ENCODE measurements around the gene RNF167. TPM values are rescaled to one million over a fixed set of nuclear protein-coding genes. Genes with fewer than 3 reads are reported as not detected.

RNF167 gene
- total and polyA plus RNA-seq, 2 of the 13 experiments (the other 11 are each of a cell fraction or from before 2014, with no cell fraction given): 44.1 to 45.4 TPM

DNA sequence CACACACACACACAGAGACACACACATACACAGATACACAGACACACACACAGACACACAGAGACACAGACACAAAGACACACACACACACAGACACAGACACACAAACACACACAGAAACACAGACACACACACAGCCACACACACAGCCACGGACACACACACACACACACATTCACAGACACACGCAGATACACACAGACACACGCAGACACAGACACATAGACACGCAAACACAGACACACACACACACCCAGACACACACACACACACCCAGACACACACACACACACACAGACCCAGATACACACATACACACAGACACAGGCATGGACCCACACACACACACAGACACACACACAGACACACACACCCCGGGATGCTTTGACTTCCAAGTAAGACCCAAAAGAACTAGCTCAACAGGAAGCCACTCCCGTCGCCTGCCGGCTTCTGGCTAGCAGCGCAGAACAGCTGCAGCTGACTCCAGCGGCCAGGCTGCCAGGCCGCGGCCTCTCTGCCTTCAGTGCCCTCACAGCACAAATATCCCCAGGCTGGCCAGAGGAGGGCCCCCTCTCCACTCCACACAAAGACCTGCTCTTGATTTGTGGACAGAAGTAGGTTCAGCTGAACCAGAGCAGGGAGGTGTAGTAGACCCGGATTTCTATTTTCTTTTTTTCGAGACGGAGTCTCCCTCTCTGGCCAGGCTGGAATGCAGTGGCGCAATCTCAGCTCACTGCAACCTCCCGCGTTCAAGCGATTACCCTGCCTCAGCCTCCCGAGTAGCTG is 31.2 kb upstream of the RNF167 start (continued):
- TF ChIP-seq ARID5B (CRISPR knock-in tag; IDR thresholded peaks at IDR 0.05) (peak; percentile 38), TARDBP (CRISPR knock-in tag; IDR thresholded peaks at IDR 0.05) (no peak), ELF3 (CRISPR knock-in tag; IDR thresholded peaks at IDR 0.05) (peak; percentile 39; the same call in 1 of the 2 replicates), ZNF552 (CRISPR knock-in tag; IDR thresholded peaks at IDR 0.05; ENCODE audit: borderline replicate concordance) (no peak), JUND (CRISPR knock-in tag; IDR thresholded peaks at IDR 0.05) (no peak; the same call in 1 of the 2 replicates), TAF1 (CRISPR knock-in tag; IDR thresholded peaks at IDR 0.05) (no peak; the same call in 1 of the 2 replicates), ZNF430 (CRISPR knock-in tag; IDR thresholded peaks at IDR 0.05) (0 out of 2 replicates have a peak, but pooled peaks have one; percentile 19), ZNF354B (CRISPR knock-in tag; IDR thresholded peaks at IDR 0.05) (no peak), RBM22 (optimal IDR thresholded peaks at IDR 0.05; ENCODE audit: low read length) (no peak), UBTF (CRISPR knock-in tag; IDR thresholded peaks at IDR 0.05) (peak; percentile 60), ZSCAN21 (CRISPR knock-in tag; IDR thresholded peaks at IDR 0.05; ENCODE audit: borderline replicate concordance) (no peak), TCF7 (IDR thresholded peaks at IDR 0.05; ENCODE audit: low read depth) (no peak), ZNF891 (CRISPR knock-in tag; IDR thresholded peaks at IDR 0.05) (no peak), KAT8 (CRISPR knock-in tag; IDR thresholded peaks at IDR 0.05) (peak; percentile 64), SMAD1 (CRISPR knock-in tag; IDR thresholded peaks at IDR 0.05; ENCODE audit: borderline replicate concordance, low read depth) (peak; percentile 37; the same call in 1 of the 2 replicates), ZIK1 (CRISPR knock-in tag; IDR thresholded peaks at IDR 0.05; ENCODE audit: borderline replicate concordance, low read depth) (no peak), MAX (IDR thresholded peaks at IDR 0.05) (peak; percentile 25; the same call in 1 of the 2 replicates), FOXA1 (IDR thresholded peaks at IDR 0.05) (0 out of 2 replicates have a peak, but pooled peaks have one; percentile 59), FOXA1 (CRISPR knock-in tag; IDR thresholded peaks at IDR 0.05) (peak; percentile 24; the same call in 1 of the 2 replicates)
- TF ChIP-seq, protein P1, sequence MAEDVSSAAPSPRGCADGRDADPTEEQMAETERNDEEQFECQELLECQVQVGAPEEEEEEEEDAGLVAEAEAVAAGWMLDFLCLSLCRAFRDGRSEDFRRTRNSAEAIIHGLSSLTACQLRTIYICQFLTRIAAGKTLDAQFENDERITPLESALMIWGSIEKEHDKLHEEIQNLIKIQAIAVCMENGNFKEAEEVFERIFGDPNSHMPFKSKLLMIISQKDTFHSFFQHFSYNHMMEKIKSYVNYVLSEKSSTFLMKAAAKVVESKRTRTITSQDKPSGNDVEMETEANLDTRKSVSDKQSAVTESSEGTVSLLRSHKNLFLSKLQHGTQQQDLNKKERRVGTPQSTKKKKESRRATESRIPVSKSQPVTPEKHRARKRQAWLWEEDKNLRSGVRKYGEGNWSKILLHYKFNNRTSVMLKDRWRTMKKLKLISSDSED (CRISPR knock-in tag; IDR thresholded peaks at IDR 0.05): no peak
- TF ChIP-seq, protein P2, sequence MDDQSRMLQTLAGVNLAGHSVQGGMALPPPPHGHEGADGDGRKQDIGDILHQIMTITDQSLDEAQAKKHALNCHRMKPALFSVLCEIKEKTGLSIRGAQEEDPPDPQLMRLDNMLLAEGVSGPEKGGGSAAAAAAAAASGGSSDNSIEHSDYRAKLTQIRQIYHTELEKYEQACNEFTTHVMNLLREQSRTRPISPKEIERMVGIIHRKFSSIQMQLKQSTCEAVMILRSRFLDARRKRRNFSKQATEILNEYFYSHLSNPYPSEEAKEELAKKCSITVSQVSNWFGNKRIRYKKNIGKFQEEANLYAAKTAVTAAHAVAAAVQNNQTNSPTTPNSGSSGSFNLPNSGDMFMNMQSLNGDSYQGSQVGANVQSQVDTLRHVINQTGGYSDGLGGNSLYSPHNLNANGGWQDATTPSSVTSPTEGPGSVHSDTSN (CRISPR knock-in tag; IDR thresholded peaks at IDR 0.05; ENCODE audit: borderline replicate concordance): no peak

Measured in HepG2 (cell line).